Thoracic aorta (tissue), 2 donors: ENCODE data around the gene HMCN2. TPM values are rescaled to one million over a fixed set of nuclear protein-coding genes. Genes with fewer than 3 reads are reported as not detected.

Experiments used
- ATAC-seq: fragments of 150-250 bp; one replicate; pipeline ENCODE4 v1.8.0; 2017; ENCODE audit warnings: low read depth; ENCODE audit not compliant: insufficient number of reproducible peaks, low FRiP score
- DNase-seq: peaks from one replicate; pipeline ENCODE4 v3.0.0-alpha.2; 2020; ENCODE audit warnings: low spot score
- H3K27ac ChIP-seq, 2 donors: fragments of 200-600 bp; sonication (generic); 1 replicate in 1 of 2; 2 replicates in 1 of 2; pipeline ENCODE4 v1.5.1; 2016; ENCODE audit warnings: mild to moderate bottlenecking in 2 of 2, moderate library complexity in 2 of 2
- H3K27me3 ChIP-seq: fragments of 200-600 bp; sonication (generic); replicated peaks from 2 replicates; pipeline ENCODE4 v1.6.0; 2016; ENCODE audit warnings: mild to moderate bottlenecking; ENCODE audit not compliant: insufficient read depth
- H3K36me3 ChIP-seq: fragments of 200-600 bp; sonication (generic); one replicate; pipeline ENCODE4 v1.5.1; 2016
- H3K4me1 ChIP-seq, 2 donors: fragments of 200-600 bp; sonication (generic); 1 replicate in 1 of 2; 2 replicates in 1 of 2; pipeline versions ENCODE4 v1.5.1 to v1.6.0; 2016; ENCODE audit warnings: low read depth in 2 of 2, mild to moderate bottlenecking in 1 of 2; ENCODE audit not compliant: control insufficient read depth in 1 of 2
- H3K4me3 ChIP-seq: fragments of 200-600 bp; sonication (generic); 2 replicates; pipeline ENCODE4 v1.5.1; 2016; ENCODE audit warnings: mild to moderate bottlenecking
- H3K9me3 ChIP-seq: fragments of 200-600 bp; sonication (generic); 2 replicates; pipeline ENCODE4 v1.5.1; 2016
- total RNA-seq, 2 donors: library from RNA; depleted of rRNA; stranded (reverse); fragments of >200 nt; gene quantifications; one replicate each; pipeline versions ENCODE4 v1.1.0 to v1.2.3, GENCODE V29; 2016
- TF ChIP-seq, protein P1 (sequence below): fragments of 200-600 bp; sonication (generic); IDR thresholded peaks from one replicate; pipeline ENCODE4 v1.5.1; 2019; ENCODE audit warnings: antibody characterized with exemption

The HMCN2 gene
- total RNA-seq, 2 donors from 2014 or later: 2.4 to 6.3 TPM

- DNase-seq (no peak), ATAC-seq (no peak)
- Histone ChIP-seq H3K36me3 (no peaks in the 10 kb centered on the region), H3K27me3 (no peaks in the 10 kb centered on the region), H3K9me3 (no peaks in the 10 kb centered on the region), H3K4me1 (no peaks in the 10 kb centered on the region), H3K4me3 (no peak overlapping the region), H3K27ac (no peak overlapping the region)
- TF ChIP-seq, protein P1, sequence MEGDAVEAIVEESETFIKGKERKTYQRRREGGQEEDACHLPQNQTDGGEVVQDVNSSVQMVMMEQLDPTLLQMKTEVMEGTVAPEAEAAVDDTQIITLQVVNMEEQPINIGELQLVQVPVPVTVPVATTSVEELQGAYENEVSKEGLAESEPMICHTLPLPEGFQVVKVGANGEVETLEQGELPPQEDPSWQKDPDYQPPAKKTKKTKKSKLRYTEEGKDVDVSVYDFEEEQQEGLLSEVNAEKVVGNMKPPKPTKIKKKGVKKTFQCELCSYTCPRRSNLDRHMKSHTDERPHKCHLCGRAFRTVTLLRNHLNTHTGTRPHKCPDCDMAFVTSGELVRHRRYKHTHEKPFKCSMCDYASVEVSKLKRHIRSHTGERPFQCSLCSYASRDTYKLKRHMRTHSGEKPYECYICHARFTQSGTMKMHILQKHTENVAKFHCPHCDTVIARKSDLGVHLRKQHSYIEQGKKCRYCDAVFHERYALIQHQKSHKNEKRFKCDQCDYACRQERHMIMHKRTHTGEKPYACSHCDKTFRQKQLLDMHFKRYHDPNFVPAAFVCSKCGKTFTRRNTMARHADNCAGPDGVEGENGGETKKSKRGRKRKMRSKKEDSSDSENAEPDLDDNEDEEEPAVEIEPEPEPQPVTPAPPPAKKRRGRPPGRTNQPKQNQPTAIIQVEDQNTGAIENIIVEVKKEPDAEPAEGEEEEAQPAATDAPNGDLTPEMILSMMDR: no peak
These were observed 98.3 kb downstream of the HMCN2 start for GRCh38 chr9:130363755-130364404.

- Histone ChIP-seq H3K27me3 (no peaks in the 10 kb centered on the region), H3K27ac (no peak overlapping the region), H3K9me3 (no peaks in the 10 kb centered on the region), H3K36me3 (no peaks in the 10 kb centered on the region), H3K4me1 (no peaks in the 10 kb centered on the region), H3K4me3 (no peak overlapping the region)
- no peak for DNase-seq
- no peak for ATAC-seq
- TF ChIP-seq, protein P1: no peak
These were observed 99.2 kb downstream of the HMCN2 start for GRCh38 chr9:130364619-130365322.

GRCh38 chr9:130365323-130365721 lies 99.8 kb downstream of the HMCN2 start:
- H3K27me3 ChIP-seq: no peaks in the 10 kb centered on the region
- H3K4me1 ChIP-seq: no peaks in the 10 kb centered on the region
- ATAC-seq: no peak
- no peaks in the 10 kb centered on the region for H3K9me3 ChIP-seq
- H3K4me3 ChIP-seq: no peak overlapping the region
- no peak overlapping the region for H3K27ac ChIP-seq
- no peak for DNase-seq
- TF ChIP-seq, protein P1: no peak
- no peaks in the 10 kb centered on the region for H3K36me3 ChIP-seq

GRCh38 chr9:130366072-130366471 lies 100.5 kb downstream of the HMCN2 start:
- TF ChIP-seq, protein P1: no peak
- Histone ChIP-seq H3K27ac (no peak overlapping the region), H3K4me3 (no peak overlapping the region)

DNA sequence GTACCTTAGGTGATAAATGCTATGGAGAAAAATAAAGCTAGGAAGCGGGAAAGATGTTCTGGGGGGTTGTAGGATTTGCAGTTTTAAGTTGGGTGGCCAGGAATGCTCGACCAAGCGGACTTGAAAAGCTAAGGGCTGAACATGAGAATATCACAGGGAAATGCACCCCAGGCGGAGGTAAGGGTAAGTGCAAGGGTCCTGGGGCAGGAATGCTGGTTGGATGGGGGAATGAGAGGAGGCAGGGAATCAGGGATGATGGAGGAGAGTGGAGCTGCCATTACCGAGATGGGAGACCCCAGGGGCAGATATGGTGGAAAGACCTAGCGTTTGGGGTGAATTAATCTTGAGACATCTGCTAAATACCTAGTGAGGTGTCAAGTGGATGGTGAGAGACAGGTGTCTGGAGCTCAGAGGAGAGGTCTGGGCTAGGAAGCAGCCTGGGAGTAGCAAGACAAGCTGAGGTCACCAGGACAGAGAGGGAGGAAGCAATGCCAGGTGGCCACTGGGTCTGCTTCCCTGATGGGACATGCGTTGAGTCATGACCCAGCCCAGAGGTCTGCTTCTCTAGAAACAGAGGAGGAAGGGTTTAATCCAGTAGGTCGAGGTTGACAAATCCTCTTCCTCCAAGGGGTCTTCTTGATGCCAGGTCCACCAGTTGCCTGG lies 101.5 kb downstream of the HMCN2 start:
- TF ChIP-seq, protein P1: no peak
- Histone ChIP-seq H3K4me3 (no peak overlapping the region), H3K4me1 (no peaks in the 10 kb centered on the region), H3K27me3 (no peaks in the 10 kb centered on the region), H3K36me3 (no peaks in the 10 kb centered on the region), H3K27ac (no peak overlapping the region), H3K9me3 (no peaks in the 10 kb centered on the region)
- DNase-seq: no peak
- ATAC-seq: no peak

More at GRCh38 chr9:130366072-130366471, 100.5 kb downstream of the HMCN2 start:
- Histone ChIP-seq H3K36me3 (no peaks in the 10 kb centered on the region), H3K9me3 (no peaks in the 10 kb centered on the region), H3K4me1 (no peaks in the 10 kb centered on the region), H3K27me3 (no peaks in the 10 kb centered on the region)
- no peak for ATAC-seq
- no peak for DNase-seq
